H1 (cell line): Measurements from ENCODE around the gene RNF135. TPM values are rescaled to one million over a fixed set of nuclear protein-coding genes. Genes with fewer than 3 reads are reported as not detected.

Experiments used
- ASH2L ChIP-seq: fragments of 200-600, 300-600 bp; sonication (generic); IDR thresholded peaks from one replicate; pipeline ENCODE4 v1.7.1; 2017; ENCODE audit warnings: low read length
- BACH1 ChIP-seq: IDR thresholded peaks from 2 replicates; pipeline ENCODE4 v1.6.1; 2012; ENCODE audit warnings: low read length, improper control_type of control experiment
- CHD2 ChIP-seq: IDR thresholded peaks from 2 replicates; pipeline ENCODE4 v1.6.1; 2012; ENCODE audit warnings: low read length, improper control_type of control experiment
- FOSL1 ChIP-seq: IDR thresholded peaks from 2 replicates; pipeline ENCODE4 v1.6.1; 2011; ENCODE audit warnings: mild to moderate bottlenecking, low read depth, low read length, moderate library complexity; ENCODE audit not compliant: insufficient read depth
- MAFK ChIP-seq: IDR thresholded peaks from 2 replicates; pipeline ENCODE4 v1.6.1; 2012; ENCODE audit warnings: low read depth, mild to moderate bottlenecking, improper control_type of control experiment, low read length
- POLR2A ChIP-seq, 2 experiments: IDR thresholded peaks; 1 replicate in 1 of 2; 2 replicates in 1 of 2; pipeline ENCODE4 v1.6.1; 2011; ENCODE audit warnings: low read depth in 2 of 2, low read length in 2 of 2, mild to moderate bottlenecking in 2 of 2; ENCODE audit errors: control extremely low read depth in 1 of 2
- POLR2AphosphoS5 ChIP-seq: IDR thresholded peaks from 2 replicates; pipeline ENCODE4 v1.6.1; 2011; ENCODE audit warnings: low read depth, low read length
- RFX5 ChIP-seq: IDR thresholded peaks from 2 replicates; pipeline ENCODE4 v1.6.1; 2011; ENCODE audit warnings: low read depth, low read length, improper control_type of control experiment, borderline replicate concordance
- RNF2 ChIP-seq: fragments of 200-900, 300-1000 bp; sonication (generic); IDR thresholded peaks from 2 replicates; pipeline ENCODE4 v1.7.1; 2016; ENCODE audit warnings: borderline replicate concordance, low read depth, mild to moderate bottlenecking, antibody characterized with exemption, low read length; ENCODE audit not compliant: poor library complexity, severe bottlenecking; ENCODE audit errors: missing control alignments
- SIN3A ChIP-seq, 2 experiments: IDR thresholded peaks in 1 of 2; conservative IDR thresholded peaks in 1 of 2; 2 replicates each; pipeline ENCODE4 v1.6.1; 2011 to 2012; ENCODE audit warnings: low read length in 2 of 2, improper control_type of control experiment in 1 of 2, low read depth in 1 of 2, mild to moderate bottlenecking in 1 of 2
- SIX5 ChIP-seq: IDR thresholded peaks from 2 replicates; pipeline ENCODE4 v1.6.1; 2011; ENCODE audit warnings: mild to moderate bottlenecking, low read depth, low read length
- TAF1 ChIP-seq: IDR thresholded peaks from 2 replicates; pipeline ENCODE4 v1.6.1; 2011; ENCODE audit warnings: mild to moderate bottlenecking, low read depth, low read length
- polyA plus RNA-seq, 7 experiments: library from polyadenylated mRNA; depleted of rRNA in 3 of 7; stranded (reverse) in 5 of 7; unstranded in 2 of 7; fragments of >200 nt in 5 of 7; fragments of 200-250 nt in 2 of 7; gene quantifications; 1 replicate in 5 of 7; 2 replicates in 1 of 7; 4 replicates in 1 of 7; pipeline versions ENCODE4 v1.2.1 to v1.2.3, GENCODE V29; 2011 to 2013; ENCODE audit warnings: missing spikeins in 2 of 7, mixed read lengths in 2 of 7
- total RNA-seq: library from RNA; stranded (reverse); fragmentation: NEBNext Ultra II Directional; extraction: Animal tissue kit (Norgen Biotek cat#: 25700); gene quantifications from 2 replicates; pipeline ENCODE4 v1.2.1, GENCODE V29; 2021
- TF ChIP-seq, protein P1 (sequence below): IDR thresholded peaks from 2 replicates; pipeline ENCODE4 v1.6.1; 2011; ENCODE audit warnings: low read depth, mild to moderate bottlenecking, low read length; ENCODE audit not compliant: insufficient read depth
- TF ChIP-seq, protein P2 (sequence below): IDR thresholded peaks from 2 replicates; pipeline ENCODE4 v1.6.1; 2012; ENCODE audit warnings: inconsistent platforms
- TF ChIP-seq, protein P3 (sequence below), 3 experiments: IDR thresholded peaks; 1 replicate in 2 of 3; 2 replicates in 1 of 3; pipeline versions ENCODE4 v1.5.1 to v1.6.1; 2011; ENCODE audit warnings: low read length in 3 of 3, mild to moderate bottlenecking in 3 of 3, inconsistent platforms in 2 of 3, low read depth in 1 of 3, moderate library complexity in 1 of 3; ENCODE audit not compliant: insufficient read depth in 1 of 3; ENCODE audit errors: control extremely low read depth in 1 of 3

The RNF135 gene
- total and polyA plus RNA-seq, 2 of the 8 experiments (the other 6 are each of a cell fraction or from before 2014, with no cell fraction given): 8.8 to 9.0 TPM

DNA sequence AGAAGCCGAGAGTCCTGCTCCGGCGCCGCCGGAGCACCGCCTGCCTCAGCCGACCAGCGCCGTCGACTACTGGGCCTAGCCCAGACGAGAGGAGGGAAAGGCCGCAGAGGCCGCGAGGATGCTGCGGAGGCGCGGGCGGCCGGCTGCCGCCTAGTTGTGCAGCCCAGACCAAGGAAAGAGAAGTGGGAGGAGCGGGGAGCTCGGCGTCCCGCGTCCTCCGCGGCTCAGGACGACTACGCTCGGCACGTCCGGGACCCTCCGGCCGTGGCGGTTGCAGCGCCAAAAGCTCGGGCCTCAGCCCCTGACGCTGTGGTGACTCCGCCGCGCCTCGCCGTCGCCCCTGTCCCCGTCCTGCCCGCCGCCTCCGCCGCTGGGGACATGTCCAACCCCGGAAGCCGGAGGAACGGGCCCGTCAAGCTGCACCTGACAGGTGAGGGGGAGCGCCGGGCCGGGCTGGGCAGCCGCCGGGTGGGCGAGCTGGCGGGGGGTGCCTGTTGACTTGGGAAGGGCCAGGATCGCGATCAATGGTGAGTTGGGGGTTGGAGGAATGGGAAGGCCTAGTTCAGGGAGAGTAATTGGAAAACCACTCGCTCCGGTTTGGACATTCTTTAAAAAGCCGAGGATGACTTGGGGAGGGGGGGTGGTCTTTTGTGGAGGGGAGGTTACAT, 37.7 kb downstream of the RNF135 start (continued):
- TF ChIP-seq FOSL1 (no peak), ASH2L (peak; percentile 78), RFX5 (no peak), SIX5 (no peak), SIN3A (conservative IDR thresholded peaks at IDR 0.05 in 1 of 2, IDR thresholded peaks at IDR 0.05 in 1 of 2; ENCODE audit: low read depth in 1 of 2, low read length in 2 of 2) (peak in 1 of 2 experiments; percentile 57; a peak in 2 of 4 replicates), TAF1 (peak; percentile 62; the same call in 1 of the 2 replicates), CHD2 (no peak), BACH1 (no peak), RNF2 (no peak), MAFK (no peak), POLR2A (IDR thresholded peaks at IDR 0.05; ENCODE audit: control extremely low read depth in 1 of 2, low read depth in 2 of 2, low read length in 2 of 2) (peak in 1 of 2 experiments; percentile 45; a peak in 1 of 3 replicates), POLR2AphosphoS5 (no peak)
- TF ChIP-seq, protein P1, sequence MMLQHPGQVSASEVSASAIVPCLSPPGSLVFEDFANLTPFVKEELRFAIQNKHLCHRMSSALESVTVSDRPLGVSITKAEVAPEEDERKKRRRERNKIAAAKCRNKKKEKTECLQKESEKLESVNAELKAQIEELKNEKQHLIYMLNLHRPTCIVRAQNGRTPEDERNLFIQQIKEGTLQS: no peak
- TF ChIP-seq, protein P2, sequence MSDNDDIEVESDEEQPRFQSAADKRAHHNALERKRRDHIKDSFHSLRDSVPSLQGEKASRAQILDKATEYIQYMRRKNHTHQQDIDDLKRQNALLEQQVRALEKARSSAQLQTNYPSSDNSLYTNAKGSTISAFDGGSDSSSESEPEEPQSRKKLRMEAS: peak; percentile 65
- TF ChIP-seq, protein P3, sequence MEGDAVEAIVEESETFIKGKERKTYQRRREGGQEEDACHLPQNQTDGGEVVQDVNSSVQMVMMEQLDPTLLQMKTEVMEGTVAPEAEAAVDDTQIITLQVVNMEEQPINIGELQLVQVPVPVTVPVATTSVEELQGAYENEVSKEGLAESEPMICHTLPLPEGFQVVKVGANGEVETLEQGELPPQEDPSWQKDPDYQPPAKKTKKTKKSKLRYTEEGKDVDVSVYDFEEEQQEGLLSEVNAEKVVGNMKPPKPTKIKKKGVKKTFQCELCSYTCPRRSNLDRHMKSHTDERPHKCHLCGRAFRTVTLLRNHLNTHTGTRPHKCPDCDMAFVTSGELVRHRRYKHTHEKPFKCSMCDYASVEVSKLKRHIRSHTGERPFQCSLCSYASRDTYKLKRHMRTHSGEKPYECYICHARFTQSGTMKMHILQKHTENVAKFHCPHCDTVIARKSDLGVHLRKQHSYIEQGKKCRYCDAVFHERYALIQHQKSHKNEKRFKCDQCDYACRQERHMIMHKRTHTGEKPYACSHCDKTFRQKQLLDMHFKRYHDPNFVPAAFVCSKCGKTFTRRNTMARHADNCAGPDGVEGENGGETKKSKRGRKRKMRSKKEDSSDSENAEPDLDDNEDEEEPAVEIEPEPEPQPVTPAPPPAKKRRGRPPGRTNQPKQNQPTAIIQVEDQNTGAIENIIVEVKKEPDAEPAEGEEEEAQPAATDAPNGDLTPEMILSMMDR (IDR thresholded peaks at IDR 0.05; ENCODE audit: control extremely low read depth in 1 of 3, insufficient read depth in 1 of 3, low read depth in 1 of 3, low read length in 3 of 3): no peak
- TF ChIP-seq, all 59 proteins: peak for 14
